Stimulated activated naive B cell treated with anti-CD40 and anti-IgM and Interleukin-4, amounts not matched to agents 10 μg/mL and 1 μg/mL and 100 μg/mL, for 72 hours (primary cell): ENCODE data around the gene CXCL12.

Experiments used
- ATAC-seq, 2 donors: fragments of 150-1000 bp; cut with Tn5 transposase; replicated peaks; 2 replicates each; pipeline ENCODE4 v1.10.0; 2021; ENCODE audit warnings: moderate library complexity in 1 of 2
- DNase-seq: peaks from one replicate; pipeline ENCODE4 v3.0.0; 2021
- H3K27ac Mint-ChIP-seq: one replicate; pipeline ENCODE4 v1.8.0; 2022; ENCODE audit warnings: mild to moderate bottlenecking, mixed read lengths
- H3K27me3 Mint-ChIP-seq, 2 donors: one replicate each; pipeline ENCODE4 v1.8.0; 2022; ENCODE audit warnings: mixed read lengths in 2 of 2
- H3K36me3 Mint-ChIP-seq, 2 donors: one replicate each; pipeline ENCODE4 v1.8.0; 2022; ENCODE audit warnings: mixed read lengths in 2 of 2, mild to moderate bottlenecking in 1 of 2
- H3K4me1 Mint-ChIP-seq, 2 donors: one replicate each; pipeline ENCODE4 v1.8.0; 2022; ENCODE audit warnings: mixed read lengths in 2 of 2, mild to moderate bottlenecking in 1 of 2
- H3K4me3 Mint-ChIP-seq, 2 donors: one replicate each; pipeline ENCODE4 v1.8.0; 2022; ENCODE audit warnings: mild to moderate bottlenecking in 2 of 2, mixed read lengths in 2 of 2, moderate library complexity in 1 of 2
- H3K9me3 Mint-ChIP-seq, 2 donors: one replicate each; pipeline ENCODE4 v1.8.0; 2022; ENCODE audit warnings: mixed read lengths in 2 of 2, mild to moderate bottlenecking in 1 of 2

Gene CXCL12

DNA sequence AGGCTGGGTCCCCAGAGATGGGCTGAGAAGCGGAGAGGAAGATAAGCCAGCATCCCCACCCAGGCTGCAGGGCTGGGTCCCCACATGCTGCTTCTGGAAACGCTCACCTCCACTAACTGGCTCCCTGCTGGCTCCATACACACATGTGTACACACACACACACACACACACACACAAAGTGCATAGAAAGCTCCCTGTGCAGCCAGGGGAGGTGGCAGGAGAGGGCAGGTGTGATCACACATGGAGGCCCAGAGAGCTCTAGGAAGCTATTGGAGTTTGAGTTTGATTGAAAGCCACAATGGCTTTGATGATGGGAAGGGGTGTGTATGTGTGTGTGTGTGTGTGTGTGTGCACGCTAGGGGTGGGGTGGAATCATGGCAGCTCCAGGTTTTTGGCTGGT is 29.3 kb downstream of the CXCL12 start:
- H3K27ac Mint-ChIP-seq: no peak overlapping the region

GRCh38 chr10:44354771-44355170 is 30.1 kb downstream of the CXCL12 start:
- Mint-ChIP-seq H3K27ac (no peak overlapping the region), H3K4me1 (no peaks in the 10 kb centered on the region), H3K9me3 (no peaks in the 10 kb centered on the region), H3K27me3 (peaks cover 0 to 10% of the 10 kb centered on the region in 2 donors), H3K4me3 (no peak overlapping the region), H3K36me3 (no peaks in the 10 kb centered on the region)
- no peak for DNase-seq
- ATAC-seq: no peak

More for the DNA sequence above, 29.3 kb downstream of the CXCL12 start:
- Mint-ChIP-seq H3K4me3 (no peak overlapping the region), H3K27me3 (peaks cover 0 to 10% of the 10 kb centered on the region in 2 donors), H3K9me3 (no peaks in the 10 kb centered on the region), H3K36me3 (no peaks in the 10 kb centered on the region), H3K4me1 (no peaks in the 10 kb centered on the region)
- no peak for ATAC-seq
- DNase-seq: no peak

DNA sequence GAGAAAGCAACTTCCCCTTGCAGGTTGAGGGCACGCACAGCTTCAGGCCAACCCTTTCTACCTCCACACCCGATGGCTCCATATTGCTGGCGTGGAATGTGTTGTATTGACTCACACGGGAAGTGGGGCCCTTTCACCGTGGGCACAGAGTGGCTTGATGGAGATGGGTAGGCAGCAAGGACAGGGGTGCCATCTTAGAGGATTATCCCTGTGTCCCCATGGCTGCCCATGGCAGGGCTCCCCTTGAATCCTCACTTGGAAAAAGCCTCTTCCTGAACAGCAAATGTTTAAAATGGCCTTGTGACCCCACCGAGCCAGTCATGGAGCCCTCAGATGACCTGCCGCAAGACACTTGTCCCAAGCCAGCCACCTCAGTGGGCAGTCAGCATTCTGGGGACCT is 31.2 kb downstream of the CXCL12 start:
- ATAC-seq: no peak
- Mint-ChIP-seq H3K4me1 (no peaks in the 10 kb centered on the region), H3K36me3 (no peaks in the 10 kb centered on the region), H3K9me3 (no peaks in the 10 kb centered on the region), H3K27ac (no peak overlapping the region), H3K4me3 (no peak overlapping the region), H3K27me3 (peaks cover 0 to 10% of the 10 kb centered on the region in 2 donors)
- DNase-seq: no peak

- Mint-ChIP-seq H3K27ac (no peak overlapping the region), H3K36me3 (no peaks in the 10 kb centered on the region), H3K27me3 (peaks cover 0 to 6% of the 10 kb centered on the region in 2 donors), H3K9me3 (no peaks in the 10 kb centered on the region), H3K4me1 (no peaks in the 10 kb centered on the region), H3K4me3 (no peak overlapping the region)
- DNase-seq: no peak
- ATAC-seq: no peak
Observed at GRCh38 chr10:44353128-44353390, 31.8 kb downstream of the CXCL12 start.

DNA sequence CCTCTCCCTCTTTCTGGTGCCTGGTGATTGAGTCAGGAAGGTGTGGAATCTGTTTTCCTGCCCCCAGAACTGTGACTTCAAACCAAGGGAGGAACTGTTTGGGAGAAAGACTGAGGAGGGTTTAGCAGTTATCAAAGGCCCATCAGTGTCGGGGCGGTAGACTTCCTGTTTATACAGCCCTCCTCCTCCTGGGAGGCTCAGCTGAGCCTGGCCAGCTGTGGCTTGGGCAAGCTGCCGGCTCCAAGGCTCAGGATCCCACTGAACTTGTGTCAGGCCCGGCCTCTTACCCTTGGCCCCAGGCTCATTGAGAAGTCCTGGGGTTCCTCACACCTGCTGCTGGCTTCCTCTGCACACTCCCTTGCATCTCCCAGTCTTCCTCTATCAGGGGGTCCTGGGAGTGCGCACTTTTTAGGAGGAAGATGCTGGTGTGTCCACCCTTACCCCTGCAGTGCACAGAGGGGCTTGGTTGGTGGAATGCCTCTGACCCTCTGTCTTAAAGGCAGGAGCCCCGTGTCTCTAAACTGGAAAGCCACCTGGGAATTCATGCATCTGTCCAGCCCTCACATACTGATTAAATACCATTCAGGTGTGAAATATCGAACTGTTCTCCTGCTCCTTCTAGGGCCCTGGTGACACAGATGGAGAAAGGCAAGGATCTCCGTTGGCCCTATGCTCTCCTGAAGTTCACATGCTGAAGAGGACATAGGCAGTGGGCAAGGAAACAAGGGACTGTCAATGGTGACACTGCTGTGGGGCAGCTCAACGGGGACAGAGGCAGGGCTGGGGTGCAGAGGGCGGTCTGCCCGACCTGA is 32.4 kb downstream of the CXCL12 start:
- DNase-seq (no peak), ATAC-seq (no peak)
- no peaks in the 10 kb centered on the region for H3K4me1 Mint-ChIP-seq
- no peaks in the 10 kb centered on the region for H3K36me3 Mint-ChIP-seq
- no peak overlapping the region for H3K27ac Mint-ChIP-seq
- no peak overlapping the region for H3K4me3 Mint-ChIP-seq
- H3K9me3 Mint-ChIP-seq: no peaks in the 10 kb centered on the region
- H3K27me3 Mint-ChIP-seq: peaks cover 0 to 4% of the 10 kb centered on the region in 2 donors

DNA sequence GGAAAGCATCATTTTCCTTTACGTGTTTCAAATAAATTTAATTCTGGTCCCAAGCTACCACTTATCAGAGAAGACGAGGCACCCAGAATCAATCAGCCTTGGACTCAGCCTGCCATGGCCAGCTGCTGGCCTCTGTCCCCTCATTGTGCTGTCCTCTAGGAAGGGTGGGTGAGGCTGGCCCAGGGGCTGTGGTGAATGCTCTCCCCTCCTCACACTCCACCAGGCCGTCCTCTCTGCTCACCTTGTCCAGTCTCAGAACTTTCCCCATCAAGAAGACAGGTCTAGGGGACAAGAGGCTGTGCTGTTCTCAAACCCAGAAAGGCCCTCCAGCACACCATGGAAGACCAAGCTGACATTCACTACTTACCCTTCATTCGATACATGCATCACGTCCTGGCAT is 36.4 kb downstream of the CXCL12 start:
- ATAC-seq (no peak), DNase-seq (no peak)
- Mint-ChIP-seq H3K4me1 (no peaks in the 10 kb centered on the region), H3K36me3 (no peaks in the 10 kb centered on the region), H3K4me3 (no peak overlapping the region), H3K27ac (no peak overlapping the region), H3K9me3 (peaks cover 0 to 2% of the 10 kb centered on the region in 2 donors), H3K27me3 (peaks cover 0 to 4% of the 10 kb centered on the region in 2 donors)

GRCh38 chr10:44347609-44348400 is 37.1 kb downstream of the CXCL12 start:
- H3K27ac Mint-ChIP-seq: no peak overlapping the region
- H3K36me3 Mint-ChIP-seq: no peaks in the 10 kb centered on the region
- peaks cover 0 to 2% of the 10 kb centered on the region in 2 donors for H3K9me3 Mint-ChIP-seq
- peaks cover 2% of the 10 kb centered on the region in 2 donors for H3K27me3 Mint-ChIP-seq
- no peak for ATAC-seq
- H3K4me1 Mint-ChIP-seq: no peaks in the 10 kb centered on the region
- DNase-seq: no peak
- H3K4me3 Mint-ChIP-seq: no peak overlapping the region

DNA sequence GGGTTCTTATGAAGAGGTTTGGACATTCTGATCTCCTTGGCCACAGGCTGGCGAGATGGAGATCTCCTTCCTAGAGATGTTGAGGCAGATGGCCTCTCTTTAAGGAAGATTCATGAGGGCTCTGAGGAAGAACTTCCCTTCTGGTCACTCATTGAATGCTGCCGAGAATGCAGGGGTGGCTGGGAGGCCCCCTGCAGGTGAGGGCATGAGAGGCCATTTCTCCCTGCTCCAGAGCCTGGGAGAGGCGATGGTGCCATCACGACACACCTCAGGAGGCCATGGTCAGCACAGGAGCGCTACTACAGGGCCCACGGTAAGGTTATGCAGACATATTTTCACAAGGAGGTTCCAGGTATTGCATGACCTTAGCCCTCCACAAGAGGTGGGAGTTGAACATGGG is 40.2 kb downstream of the CXCL12 start:
- H3K27me3 Mint-ChIP-seq: peaks cover 6 to 9% of the 10 kb centered on the region in 2 donors
- H3K4me1 Mint-ChIP-seq: no peaks in the 10 kb centered on the region
- ATAC-seq (no peak), DNase-seq (no peak)
- H3K27ac Mint-ChIP-seq: no peak overlapping the region
- no peak overlapping the region for H3K4me3 Mint-ChIP-seq
- peaks cover 0 to 2% of the 10 kb centered on the region in 2 donors for H3K9me3 Mint-ChIP-seq
- no peaks in the 10 kb centered on the region for H3K36me3 Mint-ChIP-seq

DNA sequence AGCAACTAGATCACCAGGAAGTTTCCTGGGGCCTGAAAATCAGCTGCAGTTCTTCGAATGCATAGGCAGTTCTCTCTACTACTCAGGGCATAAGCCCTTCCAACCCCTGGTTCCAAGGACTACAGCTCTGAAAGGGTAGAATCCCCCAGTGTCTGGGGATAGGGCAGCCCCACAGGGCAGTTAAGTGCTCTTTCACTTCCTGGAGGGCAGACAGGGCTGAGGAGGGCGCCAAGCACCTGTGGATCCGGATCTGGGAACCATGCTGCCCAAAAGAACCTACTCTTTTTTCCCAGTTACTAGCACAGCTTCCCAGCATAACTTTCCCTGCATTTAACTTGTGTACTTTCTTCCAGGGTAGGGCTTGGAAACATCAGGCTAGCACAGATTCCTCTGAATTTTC is 41.1 kb downstream of the CXCL12 start:
- Mint-ChIP-seq H3K36me3 (no peaks in the 10 kb centered on the region), H3K4me1 (no peaks in the 10 kb centered on the region), H3K9me3 (peaks cover 0 to 2% of the 10 kb centered on the region in 2 donors), H3K27ac (no peak overlapping the region), H3K27me3 (peaks cover 6 to 9% of the 10 kb centered on the region in 2 donors), H3K4me3 (no peak overlapping the region)
- DNase-seq: no peak
- ATAC-seq: no peak

DNA sequence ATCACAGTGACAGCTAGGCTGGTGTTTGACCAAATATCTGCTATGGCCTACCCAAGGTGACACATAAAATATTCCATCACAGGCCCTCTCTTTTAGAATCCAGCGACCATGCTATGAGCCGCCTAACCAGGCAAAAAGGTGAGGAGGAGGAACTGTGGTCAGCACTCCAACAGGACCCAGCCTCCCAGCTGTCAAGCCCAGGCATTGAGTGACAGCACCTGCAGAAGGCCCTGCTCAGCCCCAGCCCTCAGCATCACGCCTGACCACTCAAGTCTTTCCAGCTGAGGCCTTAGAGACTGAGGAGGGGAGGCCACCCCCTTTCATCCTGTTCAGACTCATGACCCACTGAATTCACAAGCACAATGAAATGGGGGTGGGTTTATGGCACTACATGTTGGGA is 43.0 kb downstream of the CXCL12 start:
- Mint-ChIP-seq H3K27ac (no peak overlapping the region), H3K36me3 (no peaks in the 10 kb centered on the region), H3K9me3 (peaks cover 0 to 2% of the 10 kb centered on the region in 2 donors), H3K27me3 (peaks cover 6 to 9% of the 10 kb centered on the region in 2 donors), H3K4me1 (no peaks in the 10 kb centered on the region), H3K4me3 (no peak overlapping the region)
- ATAC-seq (no peak), DNase-seq (no peak)

DNA sequence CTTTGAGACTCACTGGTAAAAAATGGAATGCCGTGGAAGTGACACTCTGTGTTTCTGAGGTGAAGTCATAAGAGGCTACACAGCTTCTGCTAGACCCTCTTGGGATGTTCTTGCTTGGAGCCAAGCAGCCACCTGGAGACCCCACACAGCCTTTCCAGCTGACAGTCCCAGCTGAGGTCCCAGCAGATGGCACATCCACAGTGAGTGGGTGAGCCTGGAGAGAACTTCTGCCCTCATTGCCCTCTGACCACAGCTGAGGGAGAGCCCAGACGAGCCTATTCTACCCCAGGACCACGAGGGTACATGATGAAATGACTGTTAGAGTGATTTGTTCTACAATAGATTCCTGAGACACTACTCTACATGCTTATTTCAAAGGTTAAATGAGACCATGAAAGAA is 44.3 kb downstream of the CXCL12 start:
- H3K36me3 Mint-ChIP-seq: no peaks in the 10 kb centered on the region
- ATAC-seq: no peak
- no peak overlapping the region for H3K27ac Mint-ChIP-seq
- H3K4me1 Mint-ChIP-seq: no peaks in the 10 kb centered on the region
- H3K4me3 Mint-ChIP-seq: no peak overlapping the region
- no peak for DNase-seq
- peaks cover 6 to 9% of the 10 kb centered on the region in 2 donors for H3K27me3 Mint-ChIP-seq
- no peaks in the 10 kb centered on the region for H3K9me3 Mint-ChIP-seq

- H3K27me3 Mint-ChIP-seq: peaks cover 6 to 9% of the 10 kb centered on the region in 2 donors
- no peak overlapping the region for H3K4me3 Mint-ChIP-seq
- DNase-seq (no peak), ATAC-seq (no peak)
- H3K36me3 Mint-ChIP-seq: no peaks in the 10 kb centered on the region
- no peaks in the 10 kb centered on the region for H3K4me1 Mint-ChIP-seq
- no peaks in the 10 kb centered on the region for H3K9me3 Mint-ChIP-seq
- no peak overlapping the region for H3K27ac Mint-ChIP-seq
Observed at GRCh38 chr10:44339218-44339617, 45.7 kb downstream of the CXCL12 start.

- H3K27me3 Mint-ChIP-seq: peaks cover 4 to 6% of the 10 kb centered on the region in 2 donors
- no peak overlapping the region for H3K4me3 Mint-ChIP-seq
- no peaks in the 10 kb centered on the region for H3K36me3 Mint-ChIP-seq
- DNase-seq (no peak), ATAC-seq (no peak)
- no peaks in the 10 kb centered on the region for H3K9me3 Mint-ChIP-seq
- H3K27ac Mint-ChIP-seq: no peak overlapping the region
- H3K4me1 Mint-ChIP-seq: no peaks in the 10 kb centered on the region
Observed at GRCh38 chr10:44337081-44337480, 47.8 kb downstream of the CXCL12 start.

GRCh38 chr10:44335330-44336021 is 49.4 kb downstream of the CXCL12 start:
- ATAC-seq (no peak), DNase-seq (no peak)
- Mint-ChIP-seq H3K27me3 (peaks cover 4 to 6% of the 10 kb centered on the region in 2 donors), H3K27ac (no peak overlapping the region), H3K9me3 (no peaks in the 10 kb centered on the region), H3K4me3 (no peak overlapping the region), H3K36me3 (no peaks in the 10 kb centered on the region), H3K4me1 (no peaks in the 10 kb centered on the region)
